Aorta (tissue), 5 donors: ENCODE results near the gene C16orf96. TPM values are rescaled to one million over a fixed set of nuclear protein-coding genes. Genes with fewer than 3 reads are reported as not detected.

Experiments used
- ATAC-seq: fragments of 200-7000 bp; cut with Tn5 transposase; one replicate; pipeline ENCODE4 v1.9.1; 2022; ENCODE audit warnings: moderate library complexity; ENCODE audit not compliant: low FRiP score
- DNase-seq, 2 donors: peaks; one replicate each; pipeline ENCODE4 v3.0.0-alpha.2; 2020
- H3K27ac ChIP-seq, 2 donors: one replicate each; pipeline ENCODE4 v1.5.1; 2013; ENCODE audit warnings: low read length in 2 of 2, mild to moderate bottlenecking in 2 of 2, moderate library complexity in 2 of 2, control low read depth in 1 of 2, inconsistent platforms in 1 of 2, low read depth in 1 of 2
- H3K27me3 ChIP-seq, 2 donors: one replicate each; pipeline ENCODE4 v1.6.1; 2013; ENCODE audit warnings: control low read depth in 1 of 2, low read length in 1 of 2, mild to moderate bottlenecking in 1 of 2, moderate library complexity in 1 of 2; ENCODE audit not compliant: insufficient read depth in 2 of 2, control insufficient read depth in 1 of 2
- H3K36me3 ChIP-seq, 2 donors: one replicate each; pipeline ENCODE4 v1.6.1; 2013; ENCODE audit warnings: control low read depth in 1 of 2, low read length in 1 of 2, mild to moderate bottlenecking in 1 of 2; ENCODE audit not compliant: insufficient read depth in 2 of 2, control insufficient read depth in 1 of 2
- H3K4me1 ChIP-seq, 2 donors: one replicate each; pipeline ENCODE4 v1.6.1; 2013; ENCODE audit warnings: low read length in 2 of 2, control low read depth in 1 of 2, mild to moderate bottlenecking in 1 of 2, moderate library complexity in 1 of 2; ENCODE audit not compliant: insufficient read depth in 2 of 2, control insufficient read depth in 1 of 2
- H3K4me3 ChIP-seq, 2 donors: one replicate each; pipeline ENCODE4 v1.5.1; 2013; ENCODE audit warnings: low read length in 2 of 2, control low read depth in 1 of 2, mild to moderate bottlenecking in 1 of 2
- H3K9me3 ChIP-seq: one replicate; pipeline ENCODE4 v1.6.1; 2013; ENCODE audit warnings: mild to moderate bottlenecking, low read length; ENCODE audit not compliant: control insufficient read depth
- WGBS, 2 donors: extraction: QIAGEN DNeasy Blood & Tissue Kit; methylation state at CpG; one replicate each; pipeline ENCODE4 v1.1.7; 2013; 5-methylcytosine and 5-hydroxymethylcytosine counted together
- intact Hi-C, 2 donors: fragments of 100-400 bp; cut with DNase I; formaldehyde crosslinking; loops; one replicate each; pipeline versions ENCODE4 v1.14.2 to v1.15.0; 2022
- polyA plus RNA-seq, 2 donors: library from polyadenylated mRNA; stranded (reverse); fragments of 200-250 nt; gene quantifications; one replicate each; pipeline ENCODE4 v1.2.3, GENCODE V29; 2013
- total RNA-seq, 2 donors: library from RNA; stranded (reverse); fragmentation: NEBNext Ultra II Directional; extraction: Animal tissue kit (Norgen Biotek cat#: 25700); gene quantifications; one replicate each; pipeline ENCODE4 v1.2.1, GENCODE V29; 2021
- donor health status: healthy with polysubstance abuse.
- donor health status: Bipolar disorder and iron deficiency.
- donor health status: DM: no; HTN: no; CAD: no.
- donor health status: DM: no; HTN: no; CAD: no.
- donor health status: DM: yes; HTN: yes; CAD: no.

Gene C16orf96
- total and polyA plus RNA-seq, 4 donors: 0.13 to 0.24 TPM; not detected in 2

GRCh38 chr16:4586291-4586690, 30.2 kb downstream of the C16orf96 start:
- H3K36me3 ChIP-seq: no peaks in the 10 kb centered on the region
- peaks cover 0 to 2% of the 10 kb centered on the region in 2 donors for H3K27me3 ChIP-seq
- H3K4me1 ChIP-seq: no peaks in the 10 kb centered on the region
- peaks cover 3% of the 10 kb centered on the region for H3K9me3 ChIP-seq
- no peak for ATAC-seq
- 64 to 71% methylated on average over 7 of the region's 7 CpGs for WGBS, 2 donors
- no peak overlapping the region for H3K4me3 ChIP-seq
- H3K27ac ChIP-seq: no peak overlapping the region
- DNase-seq: no peak
- intact Hi-C loops: no loop called here

GRCh38 chr16:4588386-4588785, 32.2 kb downstream of the C16orf96 start:
- Histone ChIP-seq H3K9me3 (peaks cover 3% of the 10 kb centered on the region), H3K4me1 (no peaks in the 10 kb centered on the region), H3K4me3 (no peak overlapping the region), H3K36me3 (no peaks in the 10 kb centered on the region), H3K27ac (no peak overlapping the region), H3K27me3 (peaks cover 0 to 2% of the 10 kb centered on the region in 2 donors)
- DNase-seq (no peak), ATAC-seq (no peak)
- 75 to 80% methylated on average over 2 of the region's 2 CpGs for WGBS, 2 donors
- intact Hi-C loops: no loop called here

- Histone ChIP-seq H3K9me3 (peaks cover 3% of the 10 kb centered on the region), H3K4me3 (no peak overlapping the region), H3K36me3 (no peaks in the 10 kb centered on the region), H3K27ac (no peak overlapping the region), H3K4me1 (no peaks in the 10 kb centered on the region), H3K27me3 (peaks cover 0 to 2% of the 10 kb centered on the region in 2 donors)
- ATAC-seq: no peak
- DNase-seq: no peak
- WGBS, 2 donors: 95 to 96% methylated on average over 6 of the region's 6 CpGs
- intact Hi-C loops: no loop called here
These were observed 32.8 kb downstream of the C16orf96 start for GRCh38 chr16:4588961-4589360.

- no peak overlapping the region for H3K4me3 ChIP-seq
- no peaks in the 10 kb centered on the region for H3K4me1 ChIP-seq
- DNase-seq: no peak
- H3K27me3 ChIP-seq: peaks cover 0 to 2% of the 10 kb centered on the region in 2 donors
- no peak overlapping the region for H3K27ac ChIP-seq
- H3K36me3 ChIP-seq: no peaks in the 10 kb centered on the region
- H3K9me3 ChIP-seq: peaks cover 3% of the 10 kb centered on the region
- intact Hi-C loops: no loop called here
- ATAC-seq: no peak
- WGBS, 2 donors: 73 to 77% methylated on average over 6 of the region's 6 CpGs
These were observed 35.1 kb downstream of the C16orf96 start for GRCh38 chr16:4591191-4591590.

GRCh38 chr16:4591706-4592470, 35.7 kb downstream of the C16orf96 start:
- ATAC-seq (no peak), DNase-seq (no peak)
- intact Hi-C loops: no loop called here
- H3K27ac ChIP-seq: no peak overlapping the region
- H3K27me3 ChIP-seq: peaks cover 0 to 2% of the 10 kb centered on the region in 2 donors
- no peak overlapping the region for H3K4me3 ChIP-seq
- H3K4me1 ChIP-seq: no peaks in the 10 kb centered on the region
- 87 to 88% methylated on average over 17 of the region's 17 CpGs for WGBS, 2 donors
- H3K9me3 ChIP-seq: peaks cover 3% of the 10 kb centered on the region
- no peaks in the 10 kb centered on the region for H3K36me3 ChIP-seq

- DNase-seq: no peak
These were observed 36.9 kb downstream of the C16orf96 start for GRCh38 chr16:4593086-4593485.

GRCh38 chr16:4594433-4595410, 38.6 kb downstream of the C16orf96 start:
- no peak for DNase-seq
- ATAC-seq: no peak
- Histone ChIP-seq H3K9me3 (no peaks in the 10 kb centered on the region), H3K4me3 (no peak overlapping the region), H3K27ac (no peak overlapping the region), H3K4me1 (no peaks in the 10 kb centered on the region), H3K27me3 (no peaks in the 10 kb centered on the region), H3K36me3 (no peaks in the 10 kb centered on the region)
- 90 to 91% methylated on average over 38 of the region's 38 CpGs for WGBS, 2 donors
- intact Hi-C loops: no loop called here

More at GRCh38 chr16:4593086-4593485, 36.9 kb downstream of the C16orf96 start:
- Histone ChIP-seq H3K36me3 (no peaks in the 10 kb centered on the region), H3K4me3 (no peak overlapping the region), H3K9me3 (peaks cover under 1% of the 10 kb centered on the region), H3K4me1 (no peaks in the 10 kb centered on the region), H3K27me3 (no peaks in the 10 kb centered on the region), H3K27ac (no peak overlapping the region)
- 64% methylated on average over 16 of the region's 16 CpGs for WGBS, 2 donors
- ATAC-seq: no peak
- intact Hi-C loops: no loop called here

- Histone ChIP-seq H3K27me3 (no peaks in the 10 kb centered on the region), H3K9me3 (no peaks in the 10 kb centered on the region), H3K4me1 (no peaks in the 10 kb centered on the region), H3K36me3 (no peaks in the 10 kb centered on the region), H3K4me3 (no peak overlapping the region), H3K27ac (no peak overlapping the region)
- DNase-seq (no peak), ATAC-seq (no peak)
- 58 to 63% methylated on average over 9 of the region's 9 CpGs for WGBS, 2 donors
- intact Hi-C loops: no loop called here
These were observed 41.0 kb downstream of the C16orf96 start for GRCh38 chr16:4597174-4597573.
